ENCODE results near the gene ASF1A. TPM values are rescaled to one million over a fixed set of nuclear protein-coding genes. Genes with fewer than 3 reads are reported as not detected.

The ASF1A gene
- total and polyA plus RNA-seq, 9 of the 15 experiments (the other 6 are each of a cell fraction or from before 2014, with no cell fraction given): 31.5 to 45.3 (median 34.8) TPM

DNA sequence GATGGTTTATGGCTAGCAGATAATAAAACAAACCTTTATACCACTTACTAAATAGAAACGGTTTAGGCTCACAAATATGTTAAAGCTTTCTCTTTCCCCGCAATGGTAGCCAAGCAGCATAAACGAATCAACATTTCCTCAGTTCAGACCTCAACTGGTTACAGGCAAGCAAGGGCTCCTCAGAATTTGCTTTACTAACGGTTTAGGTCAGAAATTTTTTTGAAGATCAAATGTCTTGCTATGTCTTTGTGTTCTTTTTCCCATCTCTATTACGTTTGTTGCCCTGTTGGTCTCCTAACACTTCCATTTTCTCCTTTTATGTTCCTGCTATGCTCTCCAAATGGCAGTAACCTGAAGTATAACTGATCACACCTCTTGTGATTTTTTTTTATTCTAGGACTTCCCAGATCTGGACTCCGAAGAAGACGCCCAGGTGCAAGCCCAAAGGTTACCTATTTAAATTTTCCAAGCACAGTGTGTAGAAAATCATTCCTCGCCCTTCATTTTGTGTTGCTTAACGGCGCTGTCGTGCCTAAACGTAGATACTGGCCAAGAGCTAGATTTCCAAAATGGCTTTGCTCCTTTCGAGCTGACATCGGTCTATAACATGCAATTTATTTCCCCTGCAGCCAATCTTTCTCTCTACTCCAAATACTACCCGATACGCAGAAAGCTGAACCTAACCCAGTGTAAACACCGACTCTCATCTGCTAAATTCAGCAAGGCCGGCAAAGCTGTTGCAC, 717 bp upstream of the ASF1A start (continued):
- TF ChIP-seq ZNF785 (CRISPR knock-in tag; IDR thresholded peaks at IDR 0.05) (no peak), SRSF3 (IDR thresholded peaks at IDR 0.05; ENCODE audit: insufficient read depth, low read length) (no peak), SRF (CRISPR knock-in tag; IDR thresholded peaks at IDR 0.05) (no peak), POLR2AphosphoS5 (IDR thresholded peaks at IDR 0.05; ENCODE audit: control insufficient read depth, insufficient read depth, low read depth, low read length) (no peak), CCNT2 (IDR thresholded peaks at IDR 0.05; ENCODE audit: borderline replicate concordance, extremely low read depth, insufficient read length, low read depth, low read length) (no peak), RAD51 (IDR thresholded peaks at IDR 0.05; ENCODE audit: borderline replicate concordance, low read depth) (no peak), OTX1 (CRISPR knock-in tag; IDR thresholded peaks at IDR 0.05) (peak; percentile 71; the same call in 1 of the 2 replicates), GATAD2A (IDR thresholded peaks at IDR 0.05) (no peak), ZNF707 (CRISPR knock-in tag; conservative IDR thresholded peaks at IDR 0.05) (0 out of 2 replicates have a peak, but pooled peaks have one; percentile 11), KDM1A (IDR thresholded peaks at IDR 0.05) (0 out of 4 replicates have a peak, but pooled peaks of 1 of the 2 experiments have one; percentile 18), ARHGAP35 (IDR thresholded peaks at IDR 0.05; ENCODE audit: partially characterized antibody) (no peak), POLR2G (IDR thresholded peaks at IDR 0.05; ENCODE audit: low read depth, low read length) (no peak), MAFG (tag; conservative IDR thresholded peaks at IDR 0.05) (no peak), SNIP1 (IDR thresholded peaks at IDR 0.05; ENCODE audit: low read depth) (no peak)
- TF ChIP-seq, protein P1, sequence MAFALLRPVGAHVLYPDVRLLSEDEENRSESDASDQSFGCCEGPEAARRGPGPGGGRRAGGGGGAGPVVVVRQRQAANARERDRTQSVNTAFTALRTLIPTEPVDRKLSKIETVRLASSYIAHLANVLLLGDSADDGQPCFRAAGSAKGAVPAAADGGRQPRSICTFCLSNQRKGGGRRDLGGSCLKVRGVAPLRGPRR (CRISPR knock-in tag; IDR thresholded peaks at IDR 0.05): no peak
- TF ChIP-seq, protein P2, sequence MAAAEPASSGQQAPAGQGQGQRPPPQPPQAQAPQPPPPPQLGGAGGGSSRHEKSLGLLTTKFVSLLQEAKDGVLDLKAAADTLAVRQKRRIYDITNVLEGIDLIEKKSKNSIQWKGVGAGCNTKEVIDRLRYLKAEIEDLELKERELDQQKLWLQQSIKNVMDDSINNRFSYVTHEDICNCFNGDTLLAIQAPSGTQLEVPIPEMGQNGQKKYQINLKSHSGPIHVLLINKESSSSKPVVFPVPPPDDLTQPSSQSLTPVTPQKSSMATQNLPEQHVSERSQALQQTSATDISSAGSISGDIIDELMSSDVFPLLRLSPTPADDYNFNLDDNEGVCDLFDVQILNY (CRISPR knock-in tag; IDR thresholded peaks at IDR 0.05): no peak
- TF ChIP-seq, protein P3, sequence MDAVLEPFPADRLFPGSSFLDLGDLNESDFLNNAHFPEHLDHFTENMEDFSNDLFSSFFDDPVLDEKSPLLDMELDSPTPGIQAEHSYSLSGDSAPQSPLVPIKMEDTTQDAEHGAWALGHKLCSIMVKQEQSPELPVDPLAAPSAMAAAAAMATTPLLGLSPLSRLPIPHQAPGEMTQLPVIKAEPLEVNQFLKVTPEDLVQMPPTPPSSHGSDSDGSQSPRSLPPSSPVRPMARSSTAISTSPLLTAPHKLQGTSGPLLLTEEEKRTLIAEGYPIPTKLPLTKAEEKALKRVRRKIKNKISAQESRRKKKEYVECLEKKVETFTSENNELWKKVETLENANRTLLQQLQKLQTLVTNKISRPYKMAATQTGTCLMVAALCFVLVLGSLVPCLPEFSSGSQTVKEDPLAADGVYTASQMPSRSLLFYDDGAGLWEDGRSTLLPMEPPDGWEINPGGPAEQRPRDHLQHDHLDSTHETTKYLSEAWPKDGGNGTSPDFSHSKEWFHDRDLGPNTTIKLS (IDR thresholded peaks at IDR 0.05; ENCODE audit: borderline replicate concordance, low read depth): no peak
- TF ChIP-seq, protein P4, sequence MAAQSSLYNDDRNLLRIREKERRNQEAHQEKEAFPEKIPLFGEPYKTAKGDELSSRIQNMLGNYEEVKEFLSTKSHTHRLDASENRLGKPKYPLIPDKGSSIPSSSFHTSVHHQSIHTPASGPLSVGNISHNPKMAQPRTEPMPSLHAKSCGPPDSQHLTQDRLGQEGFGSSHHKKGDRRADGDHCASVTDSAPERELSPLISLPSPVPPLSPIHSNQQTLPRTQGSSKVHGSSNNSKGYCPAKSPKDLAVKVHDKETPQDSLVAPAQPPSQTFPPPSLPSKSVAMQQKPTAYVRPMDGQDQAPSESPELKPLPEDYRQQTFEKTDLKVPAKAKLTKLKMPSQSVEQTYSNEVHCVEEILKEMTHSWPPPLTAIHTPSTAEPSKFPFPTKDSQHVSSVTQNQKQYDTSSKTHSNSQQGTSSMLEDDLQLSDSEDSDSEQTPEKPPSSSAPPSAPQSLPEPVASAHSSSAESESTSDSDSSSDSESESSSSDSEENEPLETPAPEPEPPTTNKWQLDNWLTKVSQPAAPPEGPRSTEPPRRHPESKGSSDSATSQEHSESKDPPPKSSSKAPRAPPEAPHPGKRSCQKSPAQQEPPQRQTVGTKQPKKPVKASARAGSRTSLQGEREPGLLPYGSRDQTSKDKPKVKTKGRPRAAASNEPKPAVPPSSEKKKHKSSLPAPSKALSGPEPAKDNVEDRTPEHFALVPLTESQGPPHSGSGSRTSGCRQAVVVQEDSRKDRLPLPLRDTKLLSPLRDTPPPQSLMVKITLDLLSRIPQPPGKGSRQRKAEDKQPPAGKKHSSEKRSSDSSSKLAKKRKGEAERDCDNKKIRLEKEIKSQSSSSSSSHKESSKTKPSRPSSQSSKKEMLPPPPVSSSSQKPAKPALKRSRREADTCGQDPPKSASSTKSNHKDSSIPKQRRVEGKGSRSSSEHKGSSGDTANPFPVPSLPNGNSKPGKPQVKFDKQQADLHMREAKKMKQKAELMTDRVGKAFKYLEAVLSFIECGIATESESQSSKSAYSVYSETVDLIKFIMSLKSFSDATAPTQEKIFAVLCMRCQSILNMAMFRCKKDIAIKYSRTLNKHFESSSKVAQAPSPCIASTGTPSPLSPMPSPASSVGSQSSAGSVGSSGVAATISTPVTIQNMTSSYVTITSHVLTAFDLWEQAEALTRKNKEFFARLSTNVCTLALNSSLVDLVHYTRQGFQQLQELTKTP (IDR thresholded peaks at IDR 0.05; ENCODE audit: low read depth in 1 of 2, partially characterized antibody in 2 of 2): no peak
- TF ChIP-seq, protein P5, sequence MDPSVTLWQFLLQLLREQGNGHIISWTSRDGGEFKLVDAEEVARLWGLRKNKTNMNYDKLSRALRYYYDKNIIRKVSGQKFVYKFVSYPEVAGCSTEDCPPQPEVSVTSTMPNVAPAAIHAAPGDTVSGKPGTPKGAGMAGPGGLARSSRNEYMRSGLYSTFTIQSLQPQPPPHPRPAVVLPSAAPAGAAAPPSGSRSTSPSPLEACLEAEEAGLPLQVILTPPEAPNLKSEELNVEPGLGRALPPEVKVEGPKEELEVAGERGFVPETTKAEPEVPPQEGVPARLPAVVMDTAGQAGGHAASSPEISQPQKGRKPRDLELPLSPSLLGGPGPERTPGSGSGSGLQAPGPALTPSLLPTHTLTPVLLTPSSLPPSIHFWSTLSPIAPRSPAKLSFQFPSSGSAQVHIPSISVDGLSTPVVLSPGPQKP (CRISPR knock-in tag; IDR thresholded peaks at IDR 0.05): no peak
